Activated naive CD8-positive, alpha-beta T cell treated with anti-CD3 and anti-CD28 coated beads, Interleukin-2, amount 50 U/mL, for 16 hours (primary cell): Measurements from ENCODE around the gene VAT1L.

Experiments used
- DNase-seq: peaks from one replicate; pipeline ENCODE4 v3.0.0-alpha.2; 2020; ENCODE audit warnings: low read depth, low spot score

VAT1L gene

GRCh38 chr16:77782694-77783093, 5.7 kb upstream of the VAT1L start:
- no peak for DNase-seq

- no peak for DNase-seq
These were observed 3.7 kb upstream of the VAT1L start for GRCh38 chr16:77784441-77785372.

- DNase-seq, result no peak
These were observed 3.0 kb upstream of the VAT1L start for GRCh38 chr16:77785373-77785764.

- DNase-seq, result no peak
These were observed 2.0 kb upstream of the VAT1L start for GRCh38 chr16:77786186-77786847.

- DNase-seq, result no peak
These were observed 912 bp upstream of the VAT1L start for GRCh38 chr16:77787452-77787851.

GRCh38 chr16:77789085-77790008, 983 bp downstream of the VAT1L start:
- no peak for DNase-seq

GRCh38 chr16:77790009-77790372, 1.6 kb downstream of the VAT1L start:
- no peak for DNase-seq

- no peak for DNase-seq
These were observed 2.5 kb downstream of the VAT1L start for GRCh38 chr16:77790912-77791311.

- no peak for DNase-seq
These were observed 5.1 kb downstream of the VAT1L start for GRCh38 chr16:77793417-77793816.

GRCh38 chr16:77794586-77794985, 6.2 kb downstream of the VAT1L start:
- no peak for DNase-seq

- DNase-seq, result no peak
These were observed 13.5 kb downstream of the VAT1L start for GRCh38 chr16:77801817-77802216.

- no peak for DNase-seq
These were observed 17.0 kb downstream of the VAT1L start for GRCh38 chr16:77805398-77805797.

GRCh38 chr16:77807021-77807420, 18.7 kb downstream of the VAT1L start:
- DNase-seq, result no peak

GRCh38 chr16:77812856-77813500, 24.6 kb downstream of the VAT1L start:
- DNase-seq, result no peak

- DNase-seq, result no peak
These were observed 27.9 kb downstream of the VAT1L start for GRCh38 chr16:77816293-77816692.

- DNase-seq, result no peak
These were observed 32.0 kb downstream of the VAT1L start for GRCh38 chr16:77820340-77820739.

- no peak for DNase-seq
These were observed 34.3 kb downstream of the VAT1L start for GRCh38 chr16:77822661-77823060.

- DNase-seq, result no peak
These were observed 34.7 kb downstream of the VAT1L start for GRCh38 chr16:77823067-77823466.

- no peak for DNase-seq
These were observed 36.8 kb downstream of the VAT1L start for GRCh38 chr16:77825196-77825595.

GRCh38 chr16:77827032-77827431, 38.7 kb downstream of the VAT1L start:
- DNase-seq, result no peak

- DNase-seq, result no peak
These were observed 45.7 kb downstream of the VAT1L start for GRCh38 chr16:77833921-77834634.
